Prostate gland (tissue), 2 donors: ENCODE results near the gene GLTP.

Experiments
- POLR2A ChIP-seq: fragments of 450-650 bp; IDR thresholded peaks from one replicate; pipeline ENCODE4 v1.6.1; 2016; ENCODE audit warnings: antibody characterized with exemption, mild to moderate bottlenecking
- POLR2AphosphoS5 ChIP-seq: sonication (generic); formaldehyde crosslinking; IDR thresholded peaks from one replicate; pipeline ENCODE4 v1.6.1; 2017; ENCODE audit warnings: antibody characterized with exemption
- TF ChIP-seq, protein P1 (sequence below), 4 experiments: fragments of 200-600 bp in 2 of 4; fragments of 450-650 bp in 2 of 4; sonication (generic) in 2 of 4; IDR thresholded peaks; 1 replicate in 3 of 4; 2 replicates in 1 of 4; pipeline ENCODE4 v1.5.1; 2016 to 2019; ENCODE audit warnings: antibody characterized with exemption in 4 of 4, mild to moderate bottlenecking in 2 of 4, moderate library complexity in 2 of 4

DNA sequence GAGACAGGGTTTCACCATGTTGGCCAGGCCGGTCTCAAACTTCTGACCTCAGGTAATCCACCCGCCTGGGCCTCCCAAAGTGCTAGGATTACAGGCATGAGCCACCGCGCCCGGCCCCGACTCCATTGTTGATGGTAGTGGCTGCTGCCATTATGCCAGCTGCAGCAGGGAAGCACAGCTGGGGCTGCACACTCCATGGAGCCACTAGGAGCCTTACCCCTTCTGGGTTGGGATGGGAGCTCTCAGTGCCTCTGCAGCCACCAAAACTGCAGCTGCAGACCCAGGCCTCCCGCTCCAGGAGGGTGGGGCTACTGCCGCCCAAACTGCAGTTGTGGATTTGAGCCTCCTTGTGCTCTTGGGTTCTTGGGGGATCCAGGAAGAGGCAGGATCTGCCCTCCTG is 45.7 kb upstream of the GLTP start:
- TF ChIP-seq, protein P1, sequence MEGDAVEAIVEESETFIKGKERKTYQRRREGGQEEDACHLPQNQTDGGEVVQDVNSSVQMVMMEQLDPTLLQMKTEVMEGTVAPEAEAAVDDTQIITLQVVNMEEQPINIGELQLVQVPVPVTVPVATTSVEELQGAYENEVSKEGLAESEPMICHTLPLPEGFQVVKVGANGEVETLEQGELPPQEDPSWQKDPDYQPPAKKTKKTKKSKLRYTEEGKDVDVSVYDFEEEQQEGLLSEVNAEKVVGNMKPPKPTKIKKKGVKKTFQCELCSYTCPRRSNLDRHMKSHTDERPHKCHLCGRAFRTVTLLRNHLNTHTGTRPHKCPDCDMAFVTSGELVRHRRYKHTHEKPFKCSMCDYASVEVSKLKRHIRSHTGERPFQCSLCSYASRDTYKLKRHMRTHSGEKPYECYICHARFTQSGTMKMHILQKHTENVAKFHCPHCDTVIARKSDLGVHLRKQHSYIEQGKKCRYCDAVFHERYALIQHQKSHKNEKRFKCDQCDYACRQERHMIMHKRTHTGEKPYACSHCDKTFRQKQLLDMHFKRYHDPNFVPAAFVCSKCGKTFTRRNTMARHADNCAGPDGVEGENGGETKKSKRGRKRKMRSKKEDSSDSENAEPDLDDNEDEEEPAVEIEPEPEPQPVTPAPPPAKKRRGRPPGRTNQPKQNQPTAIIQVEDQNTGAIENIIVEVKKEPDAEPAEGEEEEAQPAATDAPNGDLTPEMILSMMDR (IDR thresholded peaks at IDR 0.05), result no peak
- TF ChIP-seq POLR2A (no peak), POLR2AphosphoS5 (no peak)
